ENCODE data around the gene SHANK2.

Gene SHANK2

GRCh38 chr11:71202966-71203365, 49.4 kb downstream of the SHANK2 start:
- no peak overlapping the region for H3K27ac ChIP-seq
- TF ChIP-seq CTCF (IDR thresholded peaks at IDR 0.05) = no peak
- peaks cover 10% of the 10 kb centered on the region for H3K27me3 ChIP-seq
- no peaks in the 10 kb centered on the region for H3K4me1 ChIP-seq (ENCODE audit: control insufficient read depth in 1 of 2, insufficient read depth in 1 of 2, low read depth in 1 of 2, low read length in 1 of 2)
- no peaks in the 10 kb centered on the region for H3K36me3 ChIP-seq
- no peaks in the 10 kb centered on the region for H3K9me3 ChIP-seq
- no peak overlapping the region for H3K4me3 ChIP-seq (ENCODE audit: low read depth in 1 of 2, low read length in 1 of 2)

DNA sequence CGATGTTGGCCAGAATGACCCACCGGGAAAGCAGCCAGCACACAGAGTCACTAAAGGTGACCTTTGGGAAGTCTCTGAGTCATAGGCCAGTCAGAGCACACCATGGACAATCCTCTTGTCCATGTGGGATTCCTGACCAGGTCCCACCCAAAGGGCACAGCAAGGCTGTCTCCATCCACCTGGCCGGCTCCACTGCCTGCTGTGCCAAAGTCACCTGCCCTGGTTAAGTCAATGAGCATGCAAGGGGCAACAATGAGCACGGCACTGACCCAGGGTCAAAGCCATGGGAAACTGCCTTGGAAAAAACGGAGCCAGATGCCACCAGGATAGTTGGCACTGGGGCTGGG, 49.8 kb downstream of the SHANK2 start:
- no peak for TF ChIP-seq CTCF (IDR thresholded peaks at IDR 0.05)

More for the DNA sequence above, 49.8 kb downstream of the SHANK2 start:
- H3K9me3 ChIP-seq = no peaks in the 10 kb centered on the region
- H3K4me3 ChIP-seq (ENCODE audit: low read depth in 1 of 2, low read length in 1 of 2) = no peak overlapping the region
- H3K27ac ChIP-seq = no peak overlapping the region
- H3K4me1 ChIP-seq (ENCODE audit: control insufficient read depth in 1 of 2, insufficient read depth in 1 of 2, low read depth in 1 of 2, low read length in 1 of 2) = no peaks in the 10 kb centered on the region
- H3K36me3 ChIP-seq = no peaks in the 10 kb centered on the region
- H3K27me3 ChIP-seq = peaks cover 10% of the 10 kb centered on the region

Measured in neutrophil (primary cell).